Loucy (cell line): ENCODE results near the gene TMEM163.

Source experiments
- EZH2phosphoT487 ChIP-seq: fragments of 200-600 bp; IDR thresholded peaks from 2 replicates; pipeline ENCODE4 v1.6.1; 2018; ENCODE audit warnings: antibody characterized with exemption, mild to moderate bottlenecking, moderate library complexity, borderline replicate concordance
- TF ChIP-seq, protein P1 (sequence below): fragments of 200-600 bp; sonication (generic); conservative IDR thresholded peaks from 2 replicates; pipeline ENCODE4 v1.5.1; 2014; ENCODE audit warnings: mild to moderate bottlenecking, antibody characterized with exemption, low read length

DNA sequence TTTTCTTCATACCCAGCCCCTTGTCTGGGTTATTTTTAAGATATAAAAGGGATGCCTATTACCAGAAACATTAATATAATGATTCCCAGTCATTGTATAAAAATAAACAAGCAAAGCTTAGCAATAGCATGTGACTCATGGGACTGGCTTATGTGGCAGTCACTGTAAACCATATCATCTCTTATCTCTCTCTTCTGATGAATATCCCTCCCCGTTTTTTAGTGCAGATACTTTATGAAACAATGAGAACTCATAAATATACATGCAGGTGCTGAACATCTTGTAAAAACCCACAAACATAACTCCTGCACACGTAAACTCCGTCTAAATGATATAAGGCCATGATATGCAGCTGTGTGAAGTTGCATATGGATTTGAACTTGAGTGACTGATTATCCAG is 310.0 kb downstream of the TMEM163 start:
- TF ChIP-seq, protein P1, sequence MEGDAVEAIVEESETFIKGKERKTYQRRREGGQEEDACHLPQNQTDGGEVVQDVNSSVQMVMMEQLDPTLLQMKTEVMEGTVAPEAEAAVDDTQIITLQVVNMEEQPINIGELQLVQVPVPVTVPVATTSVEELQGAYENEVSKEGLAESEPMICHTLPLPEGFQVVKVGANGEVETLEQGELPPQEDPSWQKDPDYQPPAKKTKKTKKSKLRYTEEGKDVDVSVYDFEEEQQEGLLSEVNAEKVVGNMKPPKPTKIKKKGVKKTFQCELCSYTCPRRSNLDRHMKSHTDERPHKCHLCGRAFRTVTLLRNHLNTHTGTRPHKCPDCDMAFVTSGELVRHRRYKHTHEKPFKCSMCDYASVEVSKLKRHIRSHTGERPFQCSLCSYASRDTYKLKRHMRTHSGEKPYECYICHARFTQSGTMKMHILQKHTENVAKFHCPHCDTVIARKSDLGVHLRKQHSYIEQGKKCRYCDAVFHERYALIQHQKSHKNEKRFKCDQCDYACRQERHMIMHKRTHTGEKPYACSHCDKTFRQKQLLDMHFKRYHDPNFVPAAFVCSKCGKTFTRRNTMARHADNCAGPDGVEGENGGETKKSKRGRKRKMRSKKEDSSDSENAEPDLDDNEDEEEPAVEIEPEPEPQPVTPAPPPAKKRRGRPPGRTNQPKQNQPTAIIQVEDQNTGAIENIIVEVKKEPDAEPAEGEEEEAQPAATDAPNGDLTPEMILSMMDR = no peak
- TF ChIP-seq EZH2phosphoT487 = no peak
